Endometrial microvascular endothelial cells (primary cell): Measurements from ENCODE around the gene PPP5C. TPM values are rescaled to one million over a fixed set of nuclear protein-coding genes. Genes with fewer than 3 reads are reported as not detected.
"Not testable (repeated sequence)": the region's sequence is repeated elsewhere in the genome, so short reads cannot be mapped to it uniquely, and the experiment has no call there.

ENCODE experiments used
- in situ Hi-C: cut with HindIII; loops from 2 replicates; pipeline ENCODE4 v1.10.0; 2017; ENCODE audit warnings: low sequenced_read_pairs, low pct_unique_long_range_greater_than_20kb; ENCODE audit errors: inconsistent ontology term
- total RNA-seq: library from RNA; depleted of rRNA; stranded (reverse); fragments of >200 nt; gene quantifications from one replicate; pipeline ENCODE4 v1.2.3, GENCODE V29; 2015; ENCODE audit errors: inconsistent ontology term

Gene PPP5C, protein sequence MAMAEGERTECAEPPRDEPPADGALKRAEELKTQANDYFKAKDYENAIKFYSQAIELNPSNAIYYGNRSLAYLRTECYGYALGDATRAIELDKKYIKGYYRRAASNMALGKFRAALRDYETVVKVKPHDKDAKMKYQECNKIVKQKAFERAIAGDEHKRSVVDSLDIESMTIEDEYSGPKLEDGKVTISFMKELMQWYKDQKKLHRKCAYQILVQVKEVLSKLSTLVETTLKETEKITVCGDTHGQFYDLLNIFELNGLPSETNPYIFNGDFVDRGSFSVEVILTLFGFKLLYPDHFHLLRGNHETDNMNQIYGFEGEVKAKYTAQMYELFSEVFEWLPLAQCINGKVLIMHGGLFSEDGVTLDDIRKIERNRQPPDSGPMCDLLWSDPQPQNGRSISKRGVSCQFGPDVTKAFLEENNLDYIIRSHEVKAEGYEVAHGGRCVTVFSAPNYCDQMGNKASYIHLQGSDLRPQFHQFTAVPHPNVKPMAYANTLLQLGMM
- total RNA-seq, result 119 TPM

DNA sequence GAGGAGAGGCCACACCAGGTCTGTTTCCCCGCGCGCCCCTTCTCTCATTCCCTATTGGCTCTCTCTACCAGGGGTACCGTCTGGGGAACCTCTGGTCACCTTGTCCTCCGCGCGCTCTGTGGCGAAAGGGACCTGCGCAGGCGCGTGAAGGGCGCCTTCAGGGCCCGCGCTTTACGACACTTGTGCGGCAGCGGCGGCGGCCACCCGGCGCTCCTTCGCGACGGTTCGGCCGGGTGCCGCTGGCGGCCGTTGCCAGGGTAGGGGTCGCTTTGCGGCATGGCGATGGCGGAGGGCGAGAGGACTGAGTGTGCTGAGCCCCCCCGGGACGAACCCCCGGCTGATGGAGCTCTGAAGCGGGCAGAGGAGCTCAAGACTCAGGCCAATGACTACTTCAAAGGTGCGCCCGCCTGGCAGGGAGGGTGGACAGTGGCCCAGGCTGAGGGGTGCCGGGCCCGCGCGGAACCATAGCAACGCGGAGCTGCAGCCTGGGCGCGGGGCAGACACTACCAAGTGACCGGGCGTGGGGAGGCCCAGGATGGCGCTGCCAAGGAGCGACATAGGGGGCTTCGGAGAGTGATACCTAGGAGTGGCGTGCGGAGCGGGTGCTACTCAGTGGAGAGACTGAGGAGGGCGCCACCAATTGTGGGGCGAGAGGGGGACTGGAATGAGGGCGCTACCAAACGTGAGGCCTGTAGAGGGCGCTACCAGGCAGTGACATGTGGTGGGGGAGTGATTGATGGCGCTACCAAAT, at the start of gene PPP5C:
PPP5C (plus strand) TSS at position 267 of the 751 bp plus-strand sequence; CDS start at position 277, 10 bp downstream.
- in situ Hi-C loops, result no loop called here

DNA sequence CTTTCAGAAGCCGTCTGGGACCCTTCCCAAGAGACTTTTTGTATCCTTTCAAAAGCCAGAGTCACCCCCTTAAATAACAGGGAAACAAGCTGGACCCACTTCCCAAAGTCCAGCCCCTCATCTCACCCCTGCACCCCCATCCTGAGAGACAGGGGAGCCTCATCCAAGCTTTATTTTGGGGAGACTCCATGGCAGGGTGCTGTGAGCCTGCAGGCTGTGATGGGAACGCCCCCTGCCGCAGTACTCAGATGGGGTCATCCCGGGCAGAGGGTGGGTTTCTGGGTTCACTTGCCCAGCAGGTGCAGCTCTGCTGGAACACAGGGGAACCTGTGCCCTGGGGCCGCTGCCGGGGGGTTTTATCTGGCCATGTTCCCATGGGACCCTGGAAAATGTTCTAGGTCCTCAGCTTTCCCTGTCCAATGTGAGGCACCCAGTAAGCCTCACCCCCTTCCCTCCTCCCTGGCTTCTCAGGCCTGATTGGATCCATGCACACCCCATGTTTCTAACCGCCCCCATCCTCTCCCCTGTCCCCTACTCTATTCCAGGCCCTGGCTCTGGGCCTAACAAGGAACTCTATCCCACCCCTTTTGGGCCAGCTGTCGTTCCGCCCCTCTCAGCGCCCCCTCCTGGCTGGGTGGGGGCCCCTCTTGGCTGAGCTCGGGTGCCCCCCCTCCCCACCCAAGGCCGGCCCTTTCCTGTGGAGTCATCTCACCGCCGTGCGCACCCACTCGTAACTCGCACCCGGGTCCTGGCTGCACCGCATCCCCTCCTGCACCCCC, 49.0 kb upstream of the PPP5C start:
- in situ Hi-C loops, result no loop called here

DNA sequence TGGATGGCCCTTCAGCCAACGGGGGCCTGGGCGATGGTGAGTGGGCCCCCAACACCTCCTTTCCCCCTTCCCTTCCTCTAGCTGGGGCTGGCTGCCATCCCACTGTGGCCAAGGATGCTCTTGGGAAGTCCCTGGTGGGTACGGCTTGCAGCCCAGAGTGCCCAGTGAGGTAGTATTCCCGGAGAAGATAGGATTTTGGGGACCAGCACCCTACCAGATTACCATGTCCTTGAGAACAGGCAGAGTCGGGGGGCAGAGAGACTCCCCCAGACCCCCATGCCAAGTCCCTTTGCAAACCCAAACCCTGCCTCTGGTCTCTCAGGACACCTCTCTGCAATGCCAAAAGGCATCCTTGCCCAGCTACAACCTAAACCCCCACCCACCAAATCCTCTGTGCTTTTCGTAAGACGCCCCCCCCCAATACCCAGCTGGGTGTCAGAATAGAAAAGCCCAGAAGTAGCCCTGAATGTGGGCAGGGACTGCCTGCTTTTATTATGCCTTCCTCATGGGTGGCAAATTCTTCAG, 48.3 kb upstream of the PPP5C start:
- in situ Hi-C loops, result no loop called here

DNA sequence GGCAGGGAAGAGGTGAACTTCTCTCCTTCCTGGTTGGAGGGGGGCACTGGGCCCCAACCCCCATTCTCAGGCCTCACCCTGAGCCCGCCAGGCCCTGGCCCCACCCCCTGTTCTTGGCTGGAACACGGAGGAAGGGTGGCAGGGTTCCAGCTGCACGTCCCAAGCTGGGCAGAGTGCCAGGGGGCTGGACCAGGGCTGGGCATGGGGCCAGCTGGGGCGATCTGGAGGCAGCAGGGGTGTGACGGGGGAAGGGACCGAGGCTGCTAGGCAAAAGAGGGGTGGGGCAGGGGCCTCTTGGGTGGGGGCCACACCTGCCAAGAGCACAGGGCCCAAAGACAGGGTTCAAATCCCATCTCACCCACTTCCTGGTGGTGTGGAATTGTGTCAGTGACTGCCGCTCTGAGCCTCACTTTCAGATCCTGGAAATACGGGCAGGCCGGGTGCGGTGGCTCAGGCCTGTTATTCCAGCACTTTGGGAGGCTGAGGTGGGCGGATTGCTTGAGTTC, 47.8 kb upstream of the PPP5C start:
- in situ Hi-C loops, result no loop called here

DNA sequence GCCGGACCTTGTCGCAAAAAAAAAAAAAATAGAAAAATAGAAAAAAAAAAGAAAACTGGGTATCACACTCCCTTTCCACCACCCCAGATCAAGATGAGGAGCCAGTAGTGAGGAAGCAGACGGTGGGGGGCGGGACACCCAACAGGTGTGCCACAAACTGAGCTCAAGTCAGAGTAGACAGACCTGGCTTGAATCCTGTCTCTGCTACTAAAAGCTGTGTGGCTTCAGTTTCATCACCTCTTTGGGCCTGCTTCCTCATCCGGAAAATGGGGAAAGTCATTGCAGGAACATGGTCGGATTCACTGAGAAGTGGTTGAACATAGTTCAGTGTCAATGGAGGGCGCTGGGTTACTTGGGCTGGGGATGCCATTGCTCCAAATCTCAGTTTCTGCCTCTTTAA, 47.2 kb upstream of the PPP5C start:
- in situ Hi-C loops, result no loop called here

DNA sequence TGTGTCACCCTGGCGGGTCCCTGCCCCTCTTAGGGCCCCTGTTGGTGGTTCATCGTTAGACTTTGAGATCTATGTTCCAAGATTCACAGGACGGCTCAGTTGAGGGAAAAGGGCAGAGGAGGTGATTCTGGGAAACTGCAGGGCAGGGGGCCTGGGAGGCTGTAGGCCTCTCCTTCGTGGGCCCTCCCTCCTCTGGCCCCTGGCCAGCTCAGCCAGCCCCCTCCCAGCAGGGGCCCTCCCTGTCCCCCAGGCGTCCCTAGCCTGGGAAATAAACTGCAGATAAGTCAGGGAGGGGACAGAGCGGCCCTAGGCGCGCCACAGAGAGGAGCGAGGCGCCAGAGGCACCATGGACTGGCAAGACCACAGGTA, 43.6 kb upstream of the PPP5C start:
- in situ Hi-C loops, result no loop called here

DNA sequence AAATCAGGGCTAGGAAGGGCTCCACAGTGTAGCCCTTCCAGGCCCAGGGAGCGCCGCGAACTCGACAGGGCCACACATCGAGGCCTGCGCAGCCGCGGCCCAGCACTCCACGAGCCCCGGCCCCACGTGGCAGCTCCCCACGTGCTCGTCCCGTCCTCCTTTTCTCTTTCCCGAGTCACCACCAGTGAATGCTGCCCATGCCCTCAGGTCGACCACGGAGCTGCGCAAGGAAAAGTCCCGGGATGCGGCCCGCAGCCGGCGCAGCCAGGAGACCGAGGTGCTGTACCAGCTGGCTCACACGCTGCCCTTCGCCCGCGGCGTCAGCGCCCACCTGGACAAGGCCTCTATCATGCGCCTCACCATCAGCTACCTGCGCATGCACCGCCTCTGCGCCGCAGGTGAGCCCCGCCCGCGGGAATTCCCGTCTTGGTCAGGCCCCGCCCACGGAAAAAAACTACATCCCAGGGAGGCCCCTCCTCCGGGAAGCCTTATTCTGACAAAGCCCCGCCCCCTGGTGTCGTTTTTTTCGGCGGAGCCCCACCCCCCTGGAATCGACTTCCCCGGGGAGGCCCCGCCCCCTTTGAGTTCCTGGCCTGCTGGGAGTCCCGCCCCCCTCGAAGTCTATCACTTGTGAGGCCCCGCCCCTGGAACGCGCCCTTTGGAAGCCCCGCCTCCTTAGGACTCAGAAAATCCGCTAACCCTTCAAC, 43.0 kb upstream of the PPP5C start:
- in situ Hi-C loops, result no loop called here

DNA sequence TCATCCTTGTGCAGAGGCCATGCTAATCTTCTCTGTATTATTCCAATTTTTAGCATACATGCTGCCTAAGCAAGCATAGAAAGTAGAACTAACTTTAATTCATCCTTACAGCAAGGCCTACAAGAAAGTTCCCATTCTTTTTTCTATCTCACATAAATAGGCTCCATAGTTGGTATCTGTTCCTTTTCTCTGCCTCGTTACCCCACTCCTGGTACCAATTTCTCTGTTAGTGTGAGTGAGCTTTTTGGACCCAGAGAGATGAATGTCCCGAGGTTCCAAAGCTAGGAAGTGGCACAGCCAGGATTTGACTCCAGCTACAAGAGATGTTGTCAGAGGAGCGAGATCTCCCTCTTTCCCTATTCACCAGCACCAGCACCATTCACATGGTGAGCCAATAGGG, 40.4 kb upstream of the PPP5C start:
- in situ Hi-C loops, result no loop called here

DNA sequence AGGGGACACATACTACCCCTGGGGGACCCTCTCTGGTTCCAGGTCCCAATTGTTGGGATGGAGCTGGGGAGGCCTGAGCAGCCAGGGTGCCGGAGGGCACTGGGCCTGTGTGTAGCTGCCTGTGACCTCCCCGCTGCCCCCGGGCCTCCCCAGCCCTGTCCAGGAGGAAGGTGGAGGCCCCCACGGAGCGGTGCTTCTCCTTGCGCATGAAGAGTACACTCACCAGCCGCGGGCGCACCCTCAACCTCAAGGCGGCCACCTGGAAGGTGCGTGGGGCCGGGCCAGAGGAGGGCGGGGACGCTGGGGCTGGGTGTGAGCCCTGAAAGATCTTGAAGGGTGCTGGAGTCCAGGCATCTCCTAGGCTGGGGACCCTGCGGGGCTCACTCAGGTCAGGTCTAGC, 38.4 kb upstream of the PPP5C start:
- in situ Hi-C loops, result no loop called here

DNA sequence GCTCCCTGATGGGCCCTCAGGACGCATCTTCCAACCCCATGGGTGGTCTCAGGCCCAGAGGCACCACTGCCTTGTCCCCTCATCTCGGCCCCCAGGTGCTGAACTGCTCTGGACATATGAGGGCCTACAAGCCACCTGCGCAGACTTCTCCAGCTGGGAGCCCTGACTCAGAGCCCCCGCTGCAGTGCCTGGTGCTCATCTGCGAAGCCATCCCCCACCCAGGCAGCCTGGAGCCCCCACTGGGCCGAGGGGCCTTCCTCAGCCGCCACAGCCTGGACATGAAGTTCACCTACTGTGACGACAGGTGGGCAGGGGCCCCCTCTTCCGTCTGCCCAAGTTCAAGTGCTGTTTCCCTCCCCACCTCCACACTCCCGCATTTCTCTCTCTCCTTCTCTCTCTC, 37.8 kb upstream of the PPP5C start:
- in situ Hi-C loops, result no loop called here

DNA sequence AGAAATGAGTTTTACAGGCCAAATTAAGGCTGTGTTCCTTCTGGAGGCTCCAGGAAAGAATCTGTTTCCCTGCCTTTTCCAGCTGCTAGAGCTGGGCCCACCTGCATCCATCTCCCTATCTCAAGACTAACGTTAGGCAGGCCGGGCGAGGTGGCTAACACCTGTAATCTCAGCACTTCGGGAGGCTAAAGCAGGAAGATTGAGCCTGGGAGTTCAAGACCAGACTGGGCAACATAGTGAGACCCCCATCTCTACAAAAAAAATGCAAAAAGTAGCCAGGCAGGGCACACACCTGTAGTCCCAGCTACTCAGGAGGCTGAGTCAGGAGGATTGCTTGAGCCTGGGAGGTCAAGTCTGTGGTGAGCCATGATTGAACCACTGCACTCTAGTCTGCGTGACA, 35.4 kb upstream of the PPP5C start:
- in situ Hi-C loops, result no loop called here

DNA sequence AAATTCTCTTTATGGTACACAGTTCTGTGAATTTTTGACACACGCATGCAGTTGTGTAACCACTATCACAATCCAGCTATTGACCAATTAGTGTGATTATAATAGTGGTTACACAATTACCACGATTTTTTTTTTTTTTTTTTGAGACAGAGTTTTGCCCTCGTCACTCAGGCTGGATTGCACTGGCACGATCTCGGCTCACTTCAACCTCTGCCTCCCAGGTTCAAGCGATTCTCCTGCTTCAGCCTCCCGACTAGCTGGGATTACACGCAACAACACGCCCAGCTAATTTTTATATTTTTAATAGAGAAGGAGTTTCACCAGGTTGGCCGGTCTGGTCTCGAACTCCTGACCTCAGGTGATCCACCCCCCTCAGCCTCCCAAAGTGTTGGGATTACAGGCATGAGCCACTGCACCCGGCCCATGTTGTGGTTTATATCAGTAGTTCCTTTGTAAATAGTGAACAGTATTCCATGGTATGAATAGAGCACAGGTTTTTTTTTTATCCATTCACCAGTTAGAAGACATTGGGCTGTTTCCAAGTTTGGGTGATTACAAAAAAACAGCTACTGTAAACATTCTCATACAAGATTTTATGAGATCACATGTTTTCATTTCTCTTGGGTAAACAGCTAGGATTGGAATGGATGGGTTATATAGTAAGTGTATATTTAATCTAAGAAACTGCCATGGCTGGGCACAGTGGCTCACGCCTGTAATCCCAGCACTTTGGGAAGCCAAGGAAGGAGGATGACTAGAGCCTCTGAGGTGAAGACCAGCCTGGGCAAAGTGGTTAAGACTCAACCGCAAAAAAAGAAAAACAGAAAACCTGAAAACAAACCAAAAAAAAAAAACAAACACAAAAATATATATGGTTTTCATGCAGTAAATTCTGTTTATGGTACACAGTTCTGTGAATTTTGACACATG, 33.1 kb upstream of the PPP5C start:
- in situ Hi-C loops, result not testable (repeated sequence)

DNA sequence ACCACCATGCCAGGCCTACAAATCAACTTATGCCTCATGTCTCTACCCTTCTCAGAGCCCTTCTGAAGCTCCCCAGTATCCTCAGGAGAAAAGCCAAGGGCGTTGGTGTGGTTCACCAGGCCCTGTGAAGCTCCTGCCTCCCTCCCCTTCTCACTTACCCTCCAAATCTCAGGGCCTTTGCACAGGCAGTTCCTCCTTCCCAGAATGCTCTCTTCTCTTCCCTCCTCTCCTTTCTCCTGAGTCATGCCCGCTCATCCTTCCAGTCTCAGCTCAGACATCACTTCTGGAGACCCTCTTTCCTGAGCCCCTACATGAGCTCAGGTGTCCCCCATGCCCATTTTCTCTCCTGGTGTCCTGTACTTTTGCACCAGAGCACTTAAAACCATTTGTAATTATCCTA, 29.5 kb upstream of the PPP5C start:
- in situ Hi-C loops, result no loop called here

DNA sequence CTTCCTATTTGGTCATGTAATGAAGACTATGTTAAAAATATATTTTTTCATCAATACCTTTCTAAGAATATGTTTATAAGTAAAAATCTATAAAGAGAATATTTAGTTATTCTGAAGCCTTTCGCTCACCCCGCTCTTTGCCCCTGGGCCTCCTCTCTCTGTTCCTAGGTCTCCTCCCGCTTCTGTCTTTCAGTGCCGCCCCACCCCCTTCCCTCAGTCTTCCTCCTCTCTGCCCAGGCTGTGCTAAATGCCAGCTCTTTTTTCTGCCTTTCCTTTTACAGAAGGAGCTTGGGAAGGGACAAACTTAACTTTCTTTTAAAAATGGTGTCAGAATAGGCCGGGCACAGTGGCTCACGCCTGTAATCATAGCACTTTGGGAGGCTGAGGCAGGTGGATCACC, 27.3 kb upstream of the PPP5C start:
- in situ Hi-C loops, result no loop called here

DNA sequence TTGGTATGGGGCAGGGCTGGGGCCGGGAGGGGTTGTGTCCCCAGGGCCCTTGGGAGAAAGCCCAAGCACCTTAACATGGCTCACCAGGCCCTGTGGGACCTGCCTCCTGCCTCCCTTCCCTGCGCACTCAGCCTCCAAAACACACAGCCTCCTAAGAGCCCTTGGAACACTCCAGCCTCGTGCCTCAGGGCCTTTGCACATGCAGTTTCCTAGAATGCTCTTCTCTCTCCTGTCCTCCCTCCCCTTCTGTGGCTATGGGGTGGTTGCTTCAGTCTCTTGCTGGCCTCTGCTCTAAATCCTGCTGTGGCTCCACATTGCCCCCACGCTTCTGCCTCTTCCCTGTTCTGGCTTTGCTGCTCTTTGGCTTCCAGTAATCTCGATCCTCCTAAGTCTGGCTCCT, 26.3 kb upstream of the PPP5C start:
- in situ Hi-C loops, result no loop called here

DNA sequence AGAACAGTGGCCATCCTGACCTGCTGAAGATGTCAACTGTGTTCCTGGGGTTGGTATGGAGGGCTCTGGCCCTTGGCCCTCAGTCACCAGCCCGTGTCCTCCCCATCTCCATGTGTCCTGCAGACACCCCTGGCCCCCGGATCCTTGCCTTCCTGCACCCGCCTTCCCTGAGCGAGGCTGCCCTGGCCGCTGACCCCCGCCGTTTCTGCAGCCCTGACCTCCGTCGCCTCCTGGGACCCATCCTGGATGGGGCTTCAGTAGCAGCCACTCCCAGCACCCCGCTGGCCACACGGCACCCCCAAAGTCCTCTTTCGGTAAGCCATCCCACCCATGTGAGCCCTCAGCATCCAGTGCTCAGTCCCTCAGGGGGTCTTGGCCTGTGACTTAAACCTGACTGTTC, 25.2 kb upstream of the PPP5C start:
- in situ Hi-C loops, result no loop called here

DNA sequence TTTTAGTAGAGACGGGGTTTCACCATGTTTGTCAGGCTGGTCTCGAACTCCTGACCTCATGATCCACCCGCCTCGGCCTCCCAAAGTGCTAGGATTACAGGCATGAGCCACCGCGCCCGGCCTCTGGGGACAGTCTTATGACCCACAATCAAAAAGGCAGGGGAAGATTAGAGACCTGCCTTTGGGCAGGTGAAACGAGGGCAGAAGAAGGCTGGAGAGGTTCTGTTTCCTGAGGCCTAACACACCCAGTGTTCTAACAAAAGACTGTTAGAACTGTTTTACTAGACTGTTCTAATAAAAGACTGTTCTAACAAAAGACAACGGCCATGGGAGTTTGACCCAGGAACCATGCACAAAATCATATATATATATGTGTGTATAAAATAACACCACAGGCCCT, 23.7 kb upstream of the PPP5C start:
- in situ Hi-C loops, result not testable (repeated sequence)

DNA sequence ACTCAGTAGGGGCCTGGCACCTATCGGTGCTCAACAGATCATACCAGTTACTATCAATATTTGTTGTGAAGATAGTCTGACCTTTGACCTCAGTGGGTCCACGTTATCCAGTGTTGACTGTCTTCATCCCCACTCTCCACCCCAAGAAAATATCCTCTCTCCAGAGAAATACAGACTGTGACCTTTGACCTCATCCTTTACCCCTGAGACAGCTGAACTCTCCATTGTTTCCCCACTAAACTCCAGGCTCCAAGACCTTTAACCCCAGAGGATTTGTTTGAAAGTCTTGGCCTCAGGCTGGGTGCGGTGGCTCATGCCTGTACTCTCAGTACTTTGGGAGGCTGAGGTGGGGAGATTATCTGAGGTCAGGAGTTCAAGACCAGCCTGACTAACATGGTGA, 22.6 kb upstream of the PPP5C start:
- in situ Hi-C loops, result no loop called here
